RWPE2 (cell line): ENCODE data around the gene TCF7L2.

Experiments
- ATAC-seq: fragments of 200-7000 bp; cut with Tn5 transposase; 3 replicates; pipeline ENCODE4 v1.9.1; 2021; ENCODE audit warnings: low read depth
- DNase-seq: peaks from one replicate; pipeline ENCODE4 v3.0.0-alpha.2; 2020; ENCODE audit warnings: low spot score
- H3K27ac ChIP-seq: fragments of 450-650 bp; 2 replicates; pipeline ENCODE4 v1.5.1; 2017; ENCODE audit warnings: mild to moderate bottlenecking; ENCODE audit not compliant: poor library complexity, severe bottlenecking
- H3K27me3 ChIP-seq: fragments of 250-450 bp; sonication (Bioruptor Pico); 2 replicates; pipeline ENCODE4 v1.5.1; 2021; ENCODE audit warnings: mild to moderate bottlenecking, moderate library complexity; ENCODE audit not compliant: insufficient read depth, poor library complexity, severe bottlenecking
- H3K36me3 ChIP-seq: fragments of 250-450 bp; sonication (Bioruptor Pico); 2 replicates; pipeline ENCODE4 v1.5.1; 2020; ENCODE audit warnings: low read depth, mild to moderate bottlenecking, moderate library complexity
- H3K4me1 ChIP-seq: fragments of 250-450 bp; sonication (Bioruptor Pico); 2 replicates; pipeline ENCODE4 v1.5.1; 2021; ENCODE audit warnings: mild to moderate bottlenecking, moderate library complexity; ENCODE audit not compliant: insufficient read depth, poor library complexity, severe bottlenecking
- H3K4me3 ChIP-seq: fragments of 250-450 bp; sonication (Bioruptor Pico); 2 replicates; pipeline ENCODE4 v1.5.1; 2021; ENCODE audit warnings: mild to moderate bottlenecking, moderate library complexity; ENCODE audit not compliant: severe bottlenecking
- H3K9me3 ChIP-seq: fragments of 250-450 bp; sonication (Bioruptor Pico); 2 replicates; pipeline ENCODE4 v1.5.1; 2021; ENCODE audit warnings: mild to moderate bottlenecking, moderate library complexity; ENCODE audit not compliant: severe bottlenecking
- CTCF ChIP-seq: fragments of 450-650 bp; IDR thresholded peaks from one replicate; pipeline ENCODE4 v1.5.1; 2017; ENCODE audit warnings: mild to moderate bottlenecking, moderate library complexity; ENCODE audit not compliant: poor library complexity, severe bottlenecking

TCF7L2 gene

GRCh38 chr10:113011592-113012374, 61.7 kb downstream of the TCF7L2 start:
- H3K27me3 ChIP-seq = no peaks in the 10 kb centered on the region
- no peaks in the 10 kb centered on the region for H3K9me3 ChIP-seq
- H3K27ac ChIP-seq = no peak overlapping the region
- no peak overlapping the region for H3K4me3 ChIP-seq
- H3K4me1 ChIP-seq = no peaks in the 10 kb centered on the region
- ATAC-seq = no peak
- no peak for DNase-seq
- no peaks in the 10 kb centered on the region for H3K36me3 ChIP-seq
- no peak for TF ChIP-seq CTCF

- H3K9me3 ChIP-seq = no peaks in the 10 kb centered on the region
- no peak overlapping the region for H3K4me3 ChIP-seq
- 0 out of 2 replicates have a peak, but pooled peaks cover 3% of the 10 kb centered on the region for H3K36me3 ChIP-seq
- TF ChIP-seq CTCF = no peak
- no peaks in the 10 kb centered on the region for H3K4me1 ChIP-seq
- no peak for DNase-seq
- H3K27me3 ChIP-seq = no peaks in the 10 kb centered on the region
- ATAC-seq = no peak
- no peak overlapping the region for H3K27ac ChIP-seq
Measured at GRCh38 chr10:113015201-113015600, 65.2 kb downstream of the TCF7L2 start.

GRCh38 chr10:113017376-113017775, 67.3 kb downstream of the TCF7L2 start:
- no peak overlapping the region for H3K27ac ChIP-seq
- DNase-seq (no peak), ATAC-seq (no peak)
- no peaks in the 10 kb centered on the region for H3K9me3 ChIP-seq
- no peaks in the 10 kb centered on the region for H3K27me3 ChIP-seq
- TF ChIP-seq CTCF = no peak
- H3K4me3 ChIP-seq = no peak overlapping the region
- H3K36me3 ChIP-seq = 0 out of 2 replicates have a peak, but pooled peaks cover 3% of the 10 kb centered on the region
- H3K4me1 ChIP-seq = no peaks in the 10 kb centered on the region

- ATAC-seq = no peak
Measured at GRCh38 chr10:113018034-113018433, 68.0 kb downstream of the TCF7L2 start.

More at GRCh38 chr10:113018034-113018433, 68.0 kb downstream of the TCF7L2 start:
- TF ChIP-seq CTCF = no peak
- Histone ChIP-seq H3K27ac (no peak overlapping the region), H3K9me3 (no peaks in the 10 kb centered on the region), H3K4me3 (no peak overlapping the region), H3K27me3 (no peaks in the 10 kb centered on the region), H3K4me1 (no peaks in the 10 kb centered on the region), H3K36me3 (0 out of 2 replicates have a peak, but pooled peaks cover 3% of the 10 kb centered on the region)
- no peak for DNase-seq
